Renal cortical epithelial cell (primary cell): ENCODE results near the gene SH2D5. TPM values are rescaled to one million over a fixed set of nuclear protein-coding genes. Genes with fewer than 3 reads are reported as not detected.

ENCODE experiments used
- DNase-seq: peaks from one replicate; pipeline ENCODE4 v3.0.0-alpha.2; 2011; ENCODE audit warnings: low read depth
- total RNA-seq: library from RNA; depleted of rRNA; stranded (reverse); fragments of >200 nt; gene quantifications from 2 replicates; pipeline ENCODE4 v1.2.3, GENCODE V29; 2014

The SH2D5 gene
- total RNA-seq, 1 donor from 2014 or later, result 9.0 TPM

DNA sequence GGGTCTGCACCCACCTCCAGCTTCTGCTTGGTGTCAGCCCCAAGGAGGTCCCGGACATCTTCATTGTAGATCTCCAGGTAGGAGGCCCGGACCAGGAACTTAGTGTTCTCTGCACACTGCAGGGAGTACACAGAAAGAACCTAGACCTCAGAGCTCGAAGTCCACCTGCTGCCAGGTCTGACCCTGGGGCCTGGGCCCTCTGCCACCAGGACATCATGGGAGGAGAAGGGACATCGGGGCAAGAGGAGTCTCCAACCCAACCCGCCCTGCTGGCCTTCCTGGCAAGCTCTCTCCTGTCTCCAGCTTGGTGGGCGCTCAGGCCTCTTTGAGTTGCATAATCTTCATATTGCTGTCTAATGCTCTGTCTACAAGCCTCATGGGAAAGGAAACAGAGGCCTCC, 19.1 kb downstream of the SH2D5 start:
- DNase-seq, result no peak

DNA sequence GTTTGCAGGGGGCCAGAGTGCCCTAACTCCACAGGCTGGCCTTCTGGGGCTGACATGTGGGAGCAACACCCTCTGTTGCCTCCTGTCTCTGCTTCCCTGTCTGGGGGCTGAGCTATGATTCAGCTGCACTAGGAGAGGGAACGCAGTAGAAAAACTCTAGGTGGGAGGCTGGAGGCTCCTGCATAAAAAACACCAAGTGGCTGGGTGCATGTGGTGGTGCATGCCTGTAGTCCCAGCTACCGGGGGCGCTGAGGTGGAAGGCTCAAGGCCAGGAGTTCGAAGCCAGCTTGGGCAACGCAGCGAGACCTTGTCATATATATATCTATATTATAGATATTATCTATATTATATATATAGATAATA, 20.3 kb downstream of the SH2D5 start:
- no peak for DNase-seq

DNA sequence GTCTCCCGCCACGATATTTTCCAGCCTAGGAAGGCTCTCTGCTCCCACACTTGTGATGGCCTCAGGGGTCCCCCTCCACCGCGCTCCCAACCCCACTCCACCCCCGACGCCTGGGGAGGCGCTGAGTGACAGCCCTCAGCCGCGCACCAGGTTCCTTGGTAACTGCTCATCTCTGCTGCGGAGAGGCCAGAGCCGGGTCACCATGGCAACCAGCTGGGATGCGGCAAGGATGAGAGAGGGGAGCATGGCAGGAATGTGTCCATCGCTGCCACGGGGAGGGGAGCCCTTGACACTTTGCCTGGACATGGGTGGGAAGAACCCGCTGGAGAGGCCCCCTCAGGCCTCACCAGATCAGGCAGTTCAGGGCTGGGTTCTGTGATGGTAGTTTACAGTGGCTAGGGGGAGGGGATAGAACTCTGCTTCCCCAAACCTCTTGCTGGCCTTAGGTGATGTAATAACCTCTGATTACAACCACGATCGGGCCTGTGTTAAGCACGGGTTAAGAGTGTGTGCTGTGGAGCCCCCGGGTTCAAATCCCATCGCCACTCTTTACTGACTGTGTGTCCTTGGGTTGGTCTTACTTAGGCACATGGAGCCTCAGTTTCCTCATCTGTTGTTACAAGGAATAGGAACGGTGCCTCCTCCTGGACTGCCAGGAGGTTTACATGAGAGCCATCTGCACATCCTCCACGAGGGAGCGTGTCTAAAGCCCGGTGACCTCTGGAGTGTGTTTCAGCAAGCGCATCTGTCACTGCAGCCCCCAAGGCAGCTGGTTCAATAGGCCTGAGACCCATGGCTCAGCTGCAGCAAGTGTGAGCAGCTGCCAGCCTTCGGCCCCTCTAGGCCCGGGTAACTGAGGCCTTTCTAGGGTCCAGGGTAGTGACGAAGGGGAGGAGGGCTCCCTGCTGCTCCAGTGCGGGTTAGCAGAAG, 21.0 kb downstream of the SH2D5 start:
- no peak for DNase-seq

DNA sequence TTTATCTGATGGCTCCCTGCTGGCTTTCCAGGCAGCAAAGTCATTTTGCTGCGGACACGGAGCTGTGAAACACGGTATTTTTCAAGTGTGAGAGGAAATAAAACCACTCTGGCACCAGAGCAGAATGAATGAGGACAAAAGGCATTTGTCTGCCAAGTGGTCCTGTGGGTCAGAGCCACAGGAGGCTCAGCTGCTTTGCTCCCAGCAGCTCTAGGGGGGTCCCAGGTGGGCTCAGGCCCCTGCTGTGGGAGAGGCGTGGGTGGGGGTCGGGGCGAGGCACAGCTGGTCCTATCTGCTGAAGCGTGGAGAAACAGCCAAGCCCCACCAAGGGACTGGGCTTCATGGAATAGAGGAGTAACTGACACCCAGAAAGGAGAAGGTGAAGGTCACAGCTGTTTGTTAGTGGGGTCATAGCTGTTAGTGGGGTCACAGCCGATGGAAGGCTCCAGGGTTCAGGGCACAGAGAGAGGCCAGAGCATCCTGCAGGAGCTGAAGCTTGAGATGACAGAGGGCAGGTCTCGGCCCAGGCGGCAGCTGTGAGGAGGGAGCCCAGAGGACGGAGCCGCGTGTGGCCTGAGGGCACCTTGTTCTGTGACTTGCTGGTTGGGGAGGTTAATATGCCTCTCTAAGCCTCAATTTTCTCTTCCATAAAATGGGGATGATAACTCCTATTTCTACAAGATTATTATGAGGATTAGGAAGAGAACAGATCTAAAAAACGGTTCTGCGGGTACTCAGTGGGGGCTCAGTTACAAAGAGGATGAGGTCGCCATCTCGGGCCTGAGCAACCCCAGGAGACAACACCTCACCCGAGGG, 21.8 kb downstream of the SH2D5 start:
- no peak for DNase-seq

DNA sequence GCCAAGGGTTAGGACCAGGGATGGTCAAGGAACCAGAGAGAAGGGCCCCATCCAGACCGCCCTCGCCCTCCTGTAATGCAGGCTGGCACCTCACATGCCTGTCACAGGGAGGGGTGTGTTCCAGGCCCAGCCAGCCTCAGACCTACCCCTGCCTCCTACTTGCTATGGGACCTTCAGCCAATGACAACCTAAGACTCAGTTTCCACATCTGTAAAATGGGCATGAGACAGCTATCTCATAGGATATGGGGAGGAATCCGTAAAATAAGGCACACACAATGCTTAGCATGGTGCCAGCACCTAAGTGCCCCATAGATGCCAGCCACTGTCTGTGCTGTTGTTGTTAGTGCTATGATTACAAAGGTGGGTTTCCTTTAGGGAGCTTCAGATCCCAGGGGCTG, 22.6 kb downstream of the SH2D5 start:
- DNase-seq, result no peak

DNA sequence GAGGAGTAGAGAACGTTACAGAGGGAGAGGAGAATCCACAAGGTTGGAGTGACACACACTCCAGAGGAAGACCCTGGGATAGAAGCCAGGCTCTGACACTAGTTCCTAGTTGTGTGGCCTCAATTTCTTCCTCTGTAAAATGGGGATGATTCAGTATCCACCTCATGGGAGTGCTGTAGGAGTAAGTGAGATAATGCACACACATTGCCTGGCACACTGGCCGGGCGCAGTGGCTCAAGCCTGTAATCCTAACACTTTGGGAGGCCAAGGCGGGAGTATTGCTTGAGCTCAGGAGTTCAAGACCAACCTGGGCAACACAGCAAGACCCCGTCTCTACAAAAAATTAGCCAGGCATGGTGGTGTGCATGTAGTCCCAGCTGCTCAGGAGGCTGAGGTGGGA, 23.6 kb downstream of the SH2D5 start:
- no peak for DNase-seq

DNA sequence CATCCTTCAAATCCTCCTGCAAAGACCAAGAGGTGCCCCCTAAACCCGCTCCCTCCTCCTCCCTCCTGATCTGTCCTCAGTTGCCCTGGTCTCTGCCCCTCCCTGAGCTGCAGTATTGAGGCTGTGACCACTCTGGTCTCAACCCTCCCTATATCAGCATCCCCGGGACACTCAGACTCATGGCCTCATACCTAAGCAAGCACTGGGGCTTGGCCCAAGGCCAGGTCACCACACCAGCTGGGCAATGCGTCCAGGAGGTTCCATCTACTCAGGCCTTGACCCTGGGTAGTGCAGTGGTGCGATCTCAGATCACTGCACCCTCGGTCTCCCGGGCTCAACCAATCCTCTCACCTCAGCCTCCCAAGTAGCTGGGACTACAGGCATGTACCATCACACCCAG, 24.4 kb downstream of the SH2D5 start:
- DNase-seq, result no peak

DNA sequence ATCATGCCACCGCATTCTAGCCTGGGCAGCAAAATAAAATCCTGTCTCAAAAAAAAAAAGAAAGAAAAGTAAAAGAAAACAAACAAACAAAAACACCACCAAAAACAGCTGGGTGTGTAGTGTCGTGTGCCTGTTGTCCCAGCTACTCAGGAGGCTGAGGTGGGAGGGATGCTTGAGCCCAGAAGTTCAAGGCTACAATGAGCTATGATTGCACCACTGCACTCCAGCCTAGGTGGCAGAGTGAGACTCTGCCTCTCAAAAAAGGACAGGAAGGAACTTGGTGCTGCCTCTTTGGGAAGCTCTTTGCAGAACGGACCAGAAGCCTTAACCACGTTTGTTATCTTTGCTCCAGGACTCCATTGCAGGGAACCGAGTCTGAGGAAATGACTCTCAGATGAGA, 25.7 kb downstream of the SH2D5 start:
- DNase-seq, result no peak

DNA sequence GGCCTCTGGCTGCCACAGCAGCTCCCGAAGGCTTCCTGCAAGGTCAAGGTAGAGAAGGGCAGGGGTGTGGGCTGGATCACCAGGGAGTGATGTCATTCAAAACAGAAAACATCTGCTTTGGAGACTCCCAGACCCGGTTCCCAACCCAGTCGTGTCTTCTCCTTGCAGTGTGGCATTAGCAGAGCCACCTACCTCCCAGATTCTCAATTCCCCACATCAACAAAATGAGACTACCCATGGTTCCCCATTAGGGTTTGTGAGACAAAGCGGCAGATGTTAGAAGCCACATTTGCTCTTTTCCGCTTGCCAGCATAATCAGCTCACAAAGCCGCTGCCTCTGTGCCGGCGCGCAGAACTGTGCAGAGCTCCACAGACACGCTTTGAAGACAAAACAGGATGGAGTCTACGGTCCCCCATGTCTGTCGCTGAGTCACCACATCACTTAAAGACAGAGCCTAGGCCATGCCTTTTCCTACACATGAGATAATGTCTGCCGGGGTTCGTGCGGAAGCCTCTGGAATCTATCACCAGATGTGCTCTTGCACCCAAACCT, 27.2 kb downstream of the SH2D5 start:
- DNase-seq, result no peak

DNA sequence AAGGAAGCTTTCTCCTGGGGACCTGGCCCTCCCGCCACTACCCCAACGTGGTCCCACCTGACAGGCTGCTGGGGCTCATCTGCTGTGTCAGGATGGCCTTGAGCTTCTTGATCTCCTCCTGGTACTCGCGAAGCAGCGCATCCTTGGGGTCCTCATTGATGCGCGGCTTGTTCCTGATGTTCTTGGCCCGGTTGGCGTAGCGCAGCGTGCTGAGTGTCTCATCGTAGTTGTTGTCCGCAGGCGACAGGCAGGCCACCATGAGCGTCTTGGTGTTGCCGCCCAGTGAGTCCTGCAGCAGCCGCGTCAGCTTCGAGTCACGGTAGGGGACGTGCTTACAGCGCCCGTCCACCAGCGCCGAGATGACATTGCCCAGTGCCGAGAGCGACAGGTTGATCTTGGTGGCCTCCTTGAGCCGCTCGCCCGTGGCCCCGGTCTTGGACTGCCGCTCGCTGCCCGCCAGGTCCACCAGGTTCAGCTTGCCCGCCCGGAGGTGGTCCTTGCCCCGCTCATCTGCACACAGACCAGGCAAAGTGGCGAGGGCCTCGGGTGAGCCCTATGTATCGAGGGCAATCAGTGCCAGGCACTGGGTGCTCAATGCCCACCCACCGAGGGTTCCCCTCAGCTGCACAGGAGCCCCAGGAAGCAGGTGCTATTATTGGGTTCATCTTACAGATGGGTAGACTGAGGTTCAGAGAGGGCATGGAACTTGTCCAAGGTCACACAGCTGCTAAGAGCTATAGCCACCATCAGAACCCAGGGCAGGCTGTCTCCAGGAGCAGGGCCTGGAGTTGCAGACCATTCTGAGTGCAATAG, 27.9 kb downstream of the SH2D5 start:
- DNase-seq, result no peak

DNA sequence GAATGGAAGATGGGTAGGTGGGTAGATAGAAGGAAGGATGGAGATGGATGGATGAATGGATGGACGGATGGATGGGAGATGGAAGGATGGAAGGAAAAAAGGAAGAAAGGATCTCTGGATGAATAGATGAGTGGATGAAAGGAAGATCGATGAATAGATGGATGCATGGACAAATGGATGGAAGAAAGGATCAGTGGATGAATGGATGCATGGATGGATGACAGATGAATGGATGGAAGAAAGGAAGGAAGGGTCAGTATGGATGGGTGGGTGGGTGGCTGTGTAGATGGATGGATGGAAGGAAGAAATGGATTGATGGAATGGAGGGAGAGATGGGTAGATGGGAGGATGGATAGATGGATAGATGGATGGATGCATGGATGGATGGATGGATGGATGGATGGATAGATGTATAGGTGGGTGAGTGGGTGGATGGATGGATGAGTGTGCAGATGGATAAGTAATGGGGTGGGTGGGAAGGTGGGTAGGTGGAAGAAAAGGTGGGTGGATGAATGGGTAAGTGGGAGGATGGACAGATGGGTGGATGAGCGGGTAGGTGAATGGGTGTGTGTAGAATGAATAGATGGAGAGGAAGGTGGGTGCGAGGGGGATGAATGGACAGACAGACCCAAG, 29.3 kb downstream of the SH2D5 start:
- no peak for DNase-seq

DNA sequence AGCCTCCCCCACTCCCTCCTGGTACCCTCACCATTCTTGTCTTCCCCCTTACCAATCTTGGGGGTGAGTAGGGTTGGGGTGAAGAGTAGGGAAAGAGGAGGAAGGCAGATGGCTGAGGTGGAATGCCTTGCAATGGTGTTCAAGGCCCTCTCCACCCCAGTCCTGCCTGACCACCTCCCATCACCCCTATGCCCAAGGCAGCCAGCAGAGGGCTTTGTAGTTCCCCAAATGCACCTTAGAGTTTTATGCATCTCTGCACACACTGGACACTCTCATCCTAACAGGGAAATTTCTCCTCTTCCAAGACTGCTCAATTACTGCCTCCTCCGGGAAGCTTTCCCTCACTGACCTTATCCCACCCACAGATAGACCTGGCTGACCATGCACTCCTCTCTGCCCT, 30.1 kb downstream of the SH2D5 start:
- peak; percentile 11 for DNase-seq

DNA sequence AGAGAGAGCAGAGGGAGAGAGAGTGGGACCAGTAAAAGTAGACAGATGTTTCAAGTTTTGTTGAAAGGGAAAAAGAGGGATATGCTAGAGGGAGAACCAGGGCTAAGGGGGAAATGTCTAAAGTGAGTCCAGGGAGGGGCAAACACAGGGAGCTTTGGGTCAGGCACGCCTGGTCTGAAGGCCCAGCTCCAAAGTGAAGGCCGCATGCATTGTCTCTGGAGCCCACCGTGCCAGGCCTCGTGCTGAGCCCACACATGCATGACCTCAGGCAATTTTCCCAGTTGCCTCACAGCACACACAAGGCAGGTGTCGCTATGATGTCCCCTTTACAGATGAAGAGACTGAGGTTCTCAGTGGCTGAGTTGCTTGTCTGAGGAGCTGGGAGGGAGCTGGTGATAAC, 30.7 kb downstream of the SH2D5 start:
- no peak for DNase-seq

DNA sequence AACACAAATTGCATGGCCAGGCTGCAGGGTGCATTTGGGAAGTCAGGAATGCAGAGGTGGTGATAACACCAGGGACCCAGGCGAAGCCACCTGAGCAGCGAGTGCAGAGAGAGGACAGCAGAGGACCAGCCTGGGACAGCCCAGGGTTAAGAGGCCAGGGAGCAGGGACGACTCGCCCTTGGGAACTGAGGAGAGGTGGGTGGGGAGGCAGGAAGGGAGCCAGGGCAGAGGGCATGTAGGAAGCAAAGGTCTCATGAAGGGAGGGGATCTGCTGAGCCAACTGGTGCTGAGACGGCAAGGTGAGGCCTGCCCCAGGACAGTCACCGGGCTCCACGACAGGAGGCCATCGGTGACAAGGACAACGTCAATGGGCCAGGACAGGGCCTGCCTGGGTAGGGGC, 31.1 kb downstream of the SH2D5 start:
- no peak for DNase-seq

DNA sequence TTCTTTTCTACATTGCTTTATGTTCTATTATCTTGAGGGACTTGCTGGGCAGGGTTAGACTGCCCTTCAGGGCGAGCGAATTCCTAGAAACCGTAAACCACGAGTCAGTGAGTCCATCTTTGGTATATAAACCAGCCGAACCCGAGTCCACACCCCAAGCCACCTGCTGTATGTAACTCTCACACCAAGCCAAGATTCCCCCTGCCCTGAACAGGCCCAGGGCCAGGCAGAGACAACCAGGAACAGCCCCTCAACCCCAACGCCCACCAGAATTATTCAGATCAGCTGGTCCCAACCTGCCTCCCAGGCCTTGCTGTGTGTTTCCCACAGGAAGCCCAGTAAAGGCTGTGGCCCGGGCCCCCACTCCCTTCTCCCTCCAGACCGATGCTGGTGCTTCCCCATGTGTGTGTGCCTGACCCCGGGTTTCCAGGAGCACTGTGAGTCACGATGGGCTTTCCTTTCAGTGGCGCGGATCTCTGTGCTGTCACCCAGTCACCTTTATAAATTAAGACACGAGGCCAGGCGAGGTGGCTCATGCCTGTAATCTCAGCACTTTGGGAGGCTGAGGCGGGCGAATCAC, 31.8 kb downstream of the SH2D5 start:
- no peak for DNase-seq

DNA sequence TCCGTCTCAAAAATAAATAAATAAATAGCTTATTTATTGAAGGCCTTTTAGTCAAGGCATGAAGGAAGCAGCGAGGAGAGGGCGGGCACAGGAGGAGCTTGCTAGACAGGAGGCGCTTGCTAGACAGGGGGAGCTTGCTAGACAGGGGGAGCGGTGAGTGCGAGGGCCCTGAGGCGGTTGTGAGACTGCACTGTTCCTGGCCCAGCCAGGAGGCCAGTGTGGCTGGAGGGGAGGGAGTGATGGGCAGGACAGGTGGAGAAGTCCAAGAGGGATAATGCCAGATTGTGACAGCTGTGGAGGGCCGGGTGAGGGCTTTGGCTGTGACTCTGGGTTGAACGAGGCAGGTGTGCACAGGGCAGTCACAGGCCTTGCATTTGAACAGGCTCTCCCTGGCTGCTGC, 32.9 kb downstream of the SH2D5 start:
- no peak for DNase-seq

DNA sequence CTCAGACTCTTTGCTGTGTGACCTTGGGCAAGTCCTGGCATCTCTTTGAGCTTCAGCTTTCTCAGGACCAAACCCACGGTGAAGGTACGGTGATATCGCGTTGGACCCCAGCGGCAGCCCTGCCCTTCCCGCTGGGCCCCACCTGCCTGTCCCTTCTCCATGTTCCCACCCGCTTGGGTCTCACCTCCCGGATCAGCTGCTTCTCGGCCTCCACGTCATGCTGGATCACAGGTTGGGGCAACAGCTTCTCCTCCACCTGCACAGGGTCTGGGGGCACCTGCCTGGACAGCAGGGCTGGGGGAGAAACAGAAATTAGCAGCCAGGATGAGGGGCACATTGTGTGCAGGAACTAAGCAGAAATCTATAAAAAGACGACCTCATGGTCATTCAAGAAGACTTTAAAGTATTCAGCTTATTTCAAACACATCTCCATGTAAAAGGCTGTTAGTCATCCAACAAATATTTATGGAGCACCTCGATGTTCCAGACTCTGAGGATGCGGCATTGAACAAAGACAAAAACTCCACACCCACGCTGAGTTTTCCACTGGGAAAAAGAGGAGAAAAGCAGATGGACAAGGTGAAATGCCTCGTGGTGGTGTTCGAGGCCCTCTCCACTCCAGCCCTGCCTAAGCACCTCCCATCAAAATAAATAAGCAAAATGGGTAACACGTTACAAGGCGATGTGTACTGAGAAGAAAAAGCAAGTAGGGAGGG, 34.1 kb downstream of the SH2D5 start:
- peak; percentile 79 for DNase-seq

DNA sequence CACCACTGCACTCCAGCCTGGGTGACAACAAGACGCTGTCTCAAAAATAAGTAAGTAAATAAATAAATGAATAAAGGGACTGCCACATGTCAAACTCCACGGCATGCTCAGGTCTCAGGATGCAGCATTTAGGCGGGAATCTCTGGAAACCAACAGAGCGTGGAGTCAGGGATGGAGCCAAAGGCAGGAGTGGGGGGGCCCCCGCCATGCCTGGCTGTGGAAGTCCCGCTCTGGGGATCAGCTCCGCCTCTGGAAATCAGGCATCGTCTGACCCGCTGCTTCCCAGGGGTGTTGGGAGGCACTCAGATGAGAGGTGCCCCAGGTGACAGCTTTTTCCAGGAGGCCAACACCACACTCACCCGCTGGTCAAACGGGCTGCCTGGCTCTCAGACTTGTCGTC, 34.9 kb downstream of the SH2D5 start:
- no peak for DNase-seq

DNA sequence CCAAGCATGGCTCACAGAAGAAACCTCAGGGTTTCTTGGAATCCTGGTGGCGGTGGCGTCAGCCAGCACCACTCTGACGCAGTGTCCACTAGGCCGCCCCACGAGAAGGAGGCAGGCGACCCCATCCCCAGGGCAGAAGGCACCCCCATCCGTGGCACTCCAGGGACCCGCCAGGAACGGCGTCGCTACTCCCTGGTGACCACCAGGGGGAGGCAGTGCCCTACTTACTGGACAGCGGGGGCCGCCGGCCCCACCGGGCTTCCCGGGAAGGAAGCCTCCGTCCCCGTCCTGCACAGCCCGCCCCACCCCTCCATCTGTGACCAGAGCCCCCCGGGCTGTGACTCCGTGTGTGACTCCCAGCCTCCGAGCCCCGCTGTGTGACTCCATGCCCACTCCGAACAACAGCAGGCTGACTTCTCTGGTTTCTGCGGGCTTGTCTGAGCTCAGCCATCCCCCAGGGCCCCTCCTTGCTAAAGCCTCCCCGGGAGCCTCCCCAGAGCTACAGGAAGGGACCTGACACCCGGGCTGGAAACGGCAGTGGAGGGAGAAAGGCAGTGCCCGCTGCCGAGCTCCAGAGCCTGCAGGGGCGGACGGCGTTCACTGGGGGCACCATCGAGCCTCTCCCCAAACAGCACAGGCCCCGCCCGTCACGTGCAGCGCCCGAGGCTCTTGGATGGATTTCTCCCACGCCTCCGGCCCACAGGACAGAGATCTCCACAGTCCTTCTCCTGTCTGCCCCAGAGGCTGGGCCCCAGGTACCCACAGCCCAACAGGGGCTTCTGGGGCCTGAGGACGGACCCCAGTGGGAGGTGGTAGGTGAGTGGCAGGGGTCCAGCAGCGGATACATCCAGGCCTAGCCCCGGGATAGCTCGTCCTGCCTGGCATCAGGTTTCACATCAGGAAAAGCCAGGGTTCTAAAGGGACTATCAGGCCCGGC, 35.8 kb downstream of the SH2D5 start:
- DNase-seq, result peak; percentile 67
